ENCODE measurements around the gene PTPRT. TPM values are rescaled to one million over a fixed set of nuclear protein-coding genes. Genes with fewer than 3 reads are reported as not detected.

PTPRT gene
- total and polyA plus RNA-seq, 9 donors, result under 0.01 to 3.2 (median 0.22) TPM; not detected in 1

DNA sequence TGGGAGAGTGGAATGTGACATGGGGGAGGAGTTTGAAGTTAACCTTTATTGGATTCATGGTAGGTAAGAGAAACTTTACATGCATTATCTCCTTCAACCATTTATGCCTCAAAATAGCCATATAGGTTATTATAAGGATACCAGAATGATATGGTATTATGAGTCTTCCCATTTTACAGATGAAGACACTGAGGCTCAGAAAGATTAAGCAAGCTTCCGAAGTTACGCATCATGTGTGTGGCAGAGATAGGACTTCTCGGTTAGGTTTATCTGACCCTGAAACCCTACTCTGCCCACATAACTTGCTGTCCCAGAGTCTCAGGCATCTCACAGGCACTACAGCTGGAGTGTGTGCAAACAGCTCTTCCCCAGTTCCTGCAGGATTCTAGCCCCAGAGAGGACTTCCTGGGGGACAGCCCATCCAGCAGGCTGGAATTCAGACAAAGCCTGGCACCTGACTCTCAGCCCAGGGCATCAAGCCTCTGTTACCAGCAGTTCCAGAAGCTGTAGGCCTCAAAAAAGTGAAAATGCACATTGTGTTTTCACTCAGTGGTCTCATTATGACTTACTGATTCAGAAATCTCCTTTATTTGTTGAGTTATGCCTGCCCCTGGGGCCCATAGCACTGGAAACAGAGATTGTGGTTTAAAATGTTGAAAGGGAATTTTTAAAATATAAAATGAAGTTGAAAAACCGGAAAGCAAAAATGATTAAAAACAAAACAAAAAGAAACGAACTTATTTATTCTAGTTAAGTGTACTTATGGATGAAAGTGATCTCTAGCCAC lies 1058.7 kb downstream of the PTPRT start:
- no peak for TF ChIP-seq POLR2A (IDR thresholded peaks at IDR 0.05)
- TF ChIP-seq, protein P1, sequence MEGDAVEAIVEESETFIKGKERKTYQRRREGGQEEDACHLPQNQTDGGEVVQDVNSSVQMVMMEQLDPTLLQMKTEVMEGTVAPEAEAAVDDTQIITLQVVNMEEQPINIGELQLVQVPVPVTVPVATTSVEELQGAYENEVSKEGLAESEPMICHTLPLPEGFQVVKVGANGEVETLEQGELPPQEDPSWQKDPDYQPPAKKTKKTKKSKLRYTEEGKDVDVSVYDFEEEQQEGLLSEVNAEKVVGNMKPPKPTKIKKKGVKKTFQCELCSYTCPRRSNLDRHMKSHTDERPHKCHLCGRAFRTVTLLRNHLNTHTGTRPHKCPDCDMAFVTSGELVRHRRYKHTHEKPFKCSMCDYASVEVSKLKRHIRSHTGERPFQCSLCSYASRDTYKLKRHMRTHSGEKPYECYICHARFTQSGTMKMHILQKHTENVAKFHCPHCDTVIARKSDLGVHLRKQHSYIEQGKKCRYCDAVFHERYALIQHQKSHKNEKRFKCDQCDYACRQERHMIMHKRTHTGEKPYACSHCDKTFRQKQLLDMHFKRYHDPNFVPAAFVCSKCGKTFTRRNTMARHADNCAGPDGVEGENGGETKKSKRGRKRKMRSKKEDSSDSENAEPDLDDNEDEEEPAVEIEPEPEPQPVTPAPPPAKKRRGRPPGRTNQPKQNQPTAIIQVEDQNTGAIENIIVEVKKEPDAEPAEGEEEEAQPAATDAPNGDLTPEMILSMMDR (IDR thresholded peaks at IDR 0.05), result no peak
- no peak for TF ChIP-seq EP300 (IDR thresholded peaks at IDR 0.05)
- no peaks in the 10 kb centered on the region for H3K4me1 ChIP-seq (ENCODE audit: insufficient read depth)
- no peaks in the 10 kb centered on the region for H3K36me3 ChIP-seq
- no peaks in the 10 kb centered on the region for H3K9me3 ChIP-seq
- WGBS, 3 donors, result 34 to 61% (median 40%) methylated on average over 5 of the region's 5 CpGs
- no peak overlapping the region for H3K27ac ChIP-seq
- H3K27me3 ChIP-seq, result no peaks in the 10 kb centered on the region
- DNase-seq, result no peak
- intact Hi-C loops (cut with DNase I), result no loop called here
- no peak overlapping the region for H3K4me3 ChIP-seq

DNA sequence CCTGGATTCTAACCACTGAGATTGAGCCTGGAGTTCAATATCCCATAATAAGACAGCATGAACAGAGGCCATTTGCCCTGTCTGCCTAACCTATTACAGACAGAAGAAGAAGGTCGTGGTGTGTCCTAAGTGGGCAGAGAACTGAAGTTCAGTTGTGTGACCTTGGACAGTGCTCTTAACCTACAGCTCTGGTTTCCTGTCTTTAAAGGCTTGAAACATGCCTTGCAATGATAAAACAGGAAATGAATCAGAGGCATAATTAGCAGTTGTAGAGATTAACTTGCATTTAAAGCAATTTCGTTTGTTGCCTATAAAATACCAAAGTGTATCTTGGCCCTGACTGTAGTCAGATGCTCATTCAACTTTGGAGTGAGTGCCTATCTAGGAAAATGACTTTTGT lies 1064.3 kb downstream of the PTPRT start:
- intact Hi-C loops (cut with DNase I), result no loop called here

DNA sequence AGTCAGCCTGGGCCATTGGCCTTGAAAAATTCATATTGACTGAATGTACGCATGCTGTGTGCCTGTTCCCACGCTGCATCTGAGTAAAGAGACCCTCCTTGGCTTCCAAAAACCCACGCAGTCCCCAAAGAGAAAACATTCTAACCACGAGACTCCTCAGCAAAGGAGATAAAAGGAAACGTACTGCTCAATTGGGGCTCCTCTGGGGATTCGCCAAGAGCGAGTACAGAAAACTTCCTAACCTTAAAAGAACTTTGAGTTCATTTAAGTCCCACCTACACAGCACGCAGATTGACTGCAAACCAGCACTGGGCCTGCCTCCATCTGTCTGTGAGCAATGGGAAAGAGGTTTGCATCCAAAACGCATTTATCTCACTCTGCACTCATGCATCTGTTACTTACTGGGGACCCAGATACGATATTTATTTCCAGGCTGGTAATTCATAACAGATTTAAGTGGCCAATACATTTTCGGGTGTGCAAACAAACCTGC lies 1065.7 kb downstream of the PTPRT start:
- no peak overlapping the region for H3K4me3 ChIP-seq
- intact Hi-C loops (cut with DNase I), result no loop called here
- DNase-seq, result no peak
- no peaks in the 10 kb centered on the region for H3K27me3 ChIP-seq
- no peaks in the 10 kb centered on the region for H3K4me1 ChIP-seq (ENCODE audit: insufficient read depth)
- TF ChIP-seq, protein P1 (IDR thresholded peaks at IDR 0.05), result no peak
- no peak for TF ChIP-seq EP300 (IDR thresholded peaks at IDR 0.05)
- TF ChIP-seq POLR2A (IDR thresholded peaks at IDR 0.05), result no peak
- H3K27ac ChIP-seq, result no peak overlapping the region
- no peaks in the 10 kb centered on the region for H3K36me3 ChIP-seq
- 9 to 22% (median 19%) methylated on average over 11 of the region's 11 CpGs for WGBS, 3 donors
- H3K9me3 ChIP-seq, result no peaks in the 10 kb centered on the region

More for the DNA sequence above, 1064.3 kb downstream of the PTPRT start:
- no peak for DNase-seq
- H3K4me3 ChIP-seq, result no peak overlapping the region
- H3K36me3 ChIP-seq, result no peaks in the 10 kb centered on the region
- TF ChIP-seq, protein P1 (IDR thresholded peaks at IDR 0.05), result no peak
- TF ChIP-seq EP300 (IDR thresholded peaks at IDR 0.05) (no peak), POLR2A (IDR thresholded peaks at IDR 0.05) (no peak)
- 7 to 15% (median 9%) methylated on average over 2 of the region's 2 CpGs for WGBS, 3 donors
- H3K9me3 ChIP-seq, result no peaks in the 10 kb centered on the region
- no peaks in the 10 kb centered on the region for H3K4me1 ChIP-seq (ENCODE audit: insufficient read depth)
- H3K27ac ChIP-seq, result no peak overlapping the region
- H3K27me3 ChIP-seq, result no peaks in the 10 kb centered on the region

DNA sequence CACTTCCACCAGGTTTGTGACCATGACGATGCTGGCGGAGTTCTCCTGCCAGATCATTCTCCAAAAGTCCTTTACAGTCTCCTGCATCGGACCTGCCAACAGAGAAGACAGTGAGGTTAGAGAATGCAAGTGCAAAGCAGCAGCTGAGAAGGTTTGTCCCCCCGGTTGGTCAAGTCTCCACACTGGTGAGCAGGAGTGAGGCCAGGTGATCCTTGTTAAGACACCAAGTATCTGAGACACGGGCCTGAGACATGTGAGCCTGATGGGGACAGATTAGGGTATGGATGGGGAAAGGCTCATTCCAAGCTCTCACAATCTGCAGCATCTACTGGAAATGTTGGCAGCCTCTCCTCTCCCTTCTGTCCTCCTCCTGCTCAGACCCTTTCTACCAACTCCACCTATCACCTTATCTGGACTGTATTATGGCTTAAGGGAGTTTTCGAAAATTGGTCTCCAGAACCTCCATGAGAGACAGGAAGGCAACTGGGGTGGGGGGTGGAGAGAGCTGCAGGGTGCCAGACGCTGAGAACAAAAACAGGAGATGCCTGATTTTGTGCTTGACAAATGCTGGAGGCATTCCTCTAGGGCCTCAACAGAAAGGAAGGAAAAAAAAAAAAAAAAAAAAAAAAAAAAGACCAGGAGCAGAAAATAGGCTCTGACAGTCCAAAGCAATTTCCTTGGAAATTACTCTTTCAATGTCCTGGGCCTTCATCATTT lies 1071.1 kb downstream of the PTPRT start:
- H3K36me3 ChIP-seq, result no peaks in the 10 kb centered on the region
- H3K4me1 ChIP-seq (ENCODE audit: insufficient read depth), result no peaks in the 10 kb centered on the region
- H3K27me3 ChIP-seq, result no peaks in the 10 kb centered on the region
- H3K9me3 ChIP-seq, result no peaks in the 10 kb centered on the region
- intact Hi-C loops (cut with DNase I), result no loop called here
- TF ChIP-seq EP300 (IDR thresholded peaks at IDR 0.05) (no peak), POLR2A (IDR thresholded peaks at IDR 0.05) (no peak)
- TF ChIP-seq, protein P1 (IDR thresholded peaks at IDR 0.05), result no peak
- H3K27ac ChIP-seq, result no peak overlapping the region
- no peak for DNase-seq
- no peak overlapping the region for H3K4me3 ChIP-seq
- 70 to 81% (median 71%) methylated on average over 7 of the region's 7 CpGs for WGBS, 3 donors

All from ovary (tissue), 9 donors.